HG03175 (cell line): ENCODE measurements around the gene ACR.
"Not testable (repeated sequence)": the region's sequence is repeated elsewhere in the genome, so short reads cannot be mapped to it uniquely, and the experiment has no call there.

Source experiments
- ATAC-seq: cut with Tn5 transposase; IDR thresholded peaks from one replicate; pipeline ENCODE4 v1.9.1; 2021; ENCODE audit warnings: mild to moderate bottlenecking, moderate library complexity; ENCODE audit not compliant: unreplicated experiment

Gene ACR

DNA sequence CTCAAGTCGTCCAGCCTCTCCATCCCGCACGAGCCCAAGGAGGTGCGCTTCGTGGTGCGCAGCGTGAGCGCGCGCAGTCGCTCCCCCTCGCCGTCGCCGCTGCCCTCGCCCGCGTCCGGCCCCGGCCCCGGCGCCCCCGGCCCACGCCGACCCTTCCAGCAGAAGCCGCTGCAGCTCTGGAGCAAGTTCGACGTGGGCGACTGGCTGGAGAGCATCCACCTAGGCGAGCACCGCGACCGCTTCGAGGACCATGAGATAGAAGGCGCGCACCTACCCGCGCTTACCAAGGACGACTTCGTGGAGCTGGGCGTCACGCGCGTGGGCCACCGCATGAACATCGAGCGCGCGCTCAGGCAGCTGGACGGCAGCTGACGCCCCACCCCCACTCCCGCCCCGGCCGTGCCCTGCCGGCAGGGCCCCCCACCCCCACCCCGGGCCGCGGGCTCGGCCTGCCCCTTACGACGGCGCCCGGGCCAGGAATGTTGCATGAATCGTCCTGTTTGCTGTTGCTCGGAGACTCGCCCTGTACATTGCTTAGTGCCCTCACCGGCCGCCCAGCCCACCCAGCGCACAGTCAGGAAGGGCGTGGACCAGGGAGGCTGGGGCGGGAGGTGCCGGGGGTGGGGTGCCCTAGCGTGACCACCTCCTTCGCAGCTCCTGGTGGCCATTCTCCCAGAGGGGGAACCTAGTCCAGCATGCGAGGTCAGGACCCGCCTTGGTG, 6.9 kb upstream of the ACR start:
- no peak for ATAC-seq

DNA sequence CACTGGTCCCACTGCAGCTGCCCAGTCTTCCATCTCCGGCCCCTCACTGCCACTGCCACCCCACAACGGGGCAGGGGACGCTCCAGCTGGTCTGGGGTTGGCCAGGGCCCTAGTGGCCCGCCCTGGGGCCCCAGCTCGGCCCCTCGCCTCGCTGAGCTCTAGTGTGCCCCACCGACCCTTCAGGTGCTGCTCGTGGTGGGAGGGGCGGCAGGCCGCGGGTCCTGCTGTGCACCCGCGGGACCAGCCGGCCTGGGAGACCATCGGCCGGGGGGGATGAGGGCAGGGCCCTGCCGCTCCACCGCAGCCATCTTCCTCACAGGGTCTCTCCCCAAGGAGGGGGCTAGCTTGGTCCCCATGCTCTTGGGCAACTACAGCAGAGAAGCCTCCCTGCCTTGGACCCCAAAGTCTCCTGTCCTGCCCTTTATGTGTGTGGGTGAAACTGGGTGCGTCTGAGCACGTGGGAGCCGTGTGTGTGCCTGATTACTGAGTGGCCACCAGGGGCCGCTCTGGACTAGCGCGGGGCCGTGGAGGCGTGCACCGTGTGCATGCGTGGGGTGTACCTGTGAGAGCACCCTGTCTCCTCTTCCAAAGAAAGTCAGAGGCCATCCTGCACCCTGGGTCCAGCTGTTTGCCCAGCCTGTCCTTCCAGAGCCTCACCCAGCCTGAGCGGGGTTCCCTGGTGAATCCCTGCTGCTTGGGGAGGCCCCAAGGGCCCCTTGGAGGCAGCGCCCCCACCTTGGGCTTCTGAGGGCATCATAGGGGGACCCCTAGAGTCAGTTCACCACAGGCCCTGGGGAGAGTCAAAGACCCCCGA, 6.0 kb upstream of the ACR start:
- ATAC-seq, result no peak

DNA sequence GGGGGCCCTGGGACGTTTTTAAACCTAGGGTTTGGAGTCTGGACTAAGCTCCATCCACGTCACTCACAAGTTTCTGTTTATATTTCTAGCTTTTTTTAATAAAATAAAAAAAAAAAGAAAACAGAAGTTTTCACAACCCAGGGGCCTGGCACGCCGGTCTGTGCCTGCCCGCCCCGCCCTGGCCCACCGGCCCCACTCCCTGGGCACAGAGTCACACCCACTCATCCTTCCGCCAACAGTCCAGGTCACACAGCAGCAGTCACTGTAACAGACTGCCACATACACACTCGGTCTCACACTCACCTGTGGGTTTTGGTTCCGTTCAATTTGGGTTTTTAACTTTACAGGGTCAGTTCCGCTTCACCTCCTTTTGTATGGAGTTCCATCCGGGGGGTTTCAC, 5.3 kb upstream of the ACR start:
- no peak for ATAC-seq

DNA sequence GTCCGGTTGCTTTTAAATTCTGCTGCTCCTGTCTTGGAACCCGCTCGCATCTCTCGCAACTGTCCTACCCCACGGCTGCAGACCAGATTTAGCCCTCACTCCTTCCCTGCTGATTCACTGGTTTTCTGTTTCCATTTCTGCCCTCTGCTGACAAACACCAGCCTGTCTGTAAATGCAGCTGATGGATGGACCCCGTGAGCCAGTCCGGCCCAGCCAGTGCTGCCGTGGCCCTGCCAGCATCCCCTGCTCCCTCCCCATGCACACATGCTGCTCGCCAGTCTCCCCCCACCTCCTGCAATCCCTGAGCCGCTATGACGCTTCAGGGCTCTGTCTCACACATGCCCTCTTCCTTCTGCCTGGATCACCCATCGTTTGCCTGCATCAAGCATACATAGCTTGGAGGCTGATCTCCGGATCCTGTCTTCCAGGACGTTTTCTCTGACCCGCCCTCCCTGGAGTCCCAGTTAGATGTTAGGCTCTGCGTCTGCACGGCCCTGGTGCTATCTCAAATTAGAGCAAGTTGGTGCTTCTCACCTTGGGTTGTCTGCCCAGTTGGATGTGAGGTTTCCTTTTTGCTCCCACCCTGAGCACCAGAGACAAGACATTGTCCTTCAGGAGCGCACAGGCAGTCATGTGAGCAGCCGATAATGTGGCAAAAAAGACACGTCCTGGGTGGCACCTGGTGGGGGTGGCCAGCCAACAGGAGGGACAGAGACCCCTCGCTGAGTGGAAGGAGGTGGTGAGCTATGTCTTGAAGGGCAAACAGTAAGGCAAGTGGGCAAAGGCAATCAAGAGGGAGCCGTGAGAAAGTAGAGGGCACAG, 4.3 kb upstream of the ACR start:
- no peak for ATAC-seq

DNA sequence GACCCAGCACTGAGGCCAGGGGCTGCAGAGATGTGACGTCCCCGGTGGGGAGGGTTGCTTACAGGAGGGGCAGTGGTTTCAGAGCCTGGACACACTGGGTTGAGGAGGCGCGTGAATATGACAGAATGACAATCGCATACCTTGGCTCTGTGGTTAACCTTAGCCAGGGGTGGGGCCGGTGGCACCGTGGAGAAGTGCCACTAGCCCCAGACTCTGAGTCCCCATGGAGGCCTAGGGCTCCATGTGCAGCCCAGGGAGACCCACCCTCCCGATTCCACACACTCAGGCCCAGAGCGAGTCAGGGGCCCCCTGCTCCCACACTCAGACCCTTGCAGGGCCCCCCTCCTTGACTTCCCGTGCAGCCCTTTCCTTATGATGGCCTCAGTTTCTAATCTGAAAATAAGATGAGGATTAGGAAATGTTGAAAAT, 3.6 kb upstream of the ACR start:
- ATAC-seq, result no peak

DNA sequence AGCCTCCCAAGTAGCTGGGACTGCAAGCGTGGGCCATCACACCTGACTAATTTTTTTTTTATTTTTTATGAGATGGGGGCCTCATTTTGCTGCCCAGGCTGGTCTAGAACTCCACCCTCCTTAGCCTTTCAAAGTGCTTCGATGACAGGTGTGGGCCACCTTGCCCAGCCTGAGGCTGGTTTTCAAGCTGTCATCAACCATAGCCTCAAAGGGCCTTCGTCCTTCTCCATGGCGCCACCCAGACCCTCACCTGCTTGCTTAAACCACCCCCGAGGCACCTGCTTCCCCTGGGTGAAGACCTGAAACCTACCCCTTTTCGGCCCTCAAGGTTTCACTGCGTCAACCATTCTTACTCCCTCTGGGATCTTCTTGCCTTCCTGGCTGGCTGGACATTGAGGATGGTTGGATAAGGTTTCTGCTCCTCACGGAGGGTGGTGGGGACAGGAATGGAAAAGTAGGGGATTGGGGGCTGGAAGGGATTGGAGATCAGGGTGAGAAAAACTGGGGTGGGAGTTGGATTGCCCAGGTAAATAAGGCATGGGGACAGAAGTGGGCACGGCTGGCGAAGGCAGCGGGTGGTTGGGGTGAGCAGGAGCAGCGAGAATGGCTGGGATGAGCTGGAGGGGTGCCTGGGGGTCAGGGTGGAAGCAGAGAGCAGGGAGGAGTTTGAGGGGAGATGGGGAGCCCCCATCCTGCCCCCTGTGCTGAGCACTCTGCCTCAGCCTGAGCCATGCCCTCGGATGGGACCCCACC, 2.8 kb upstream of the ACR start:
- no peak for ATAC-seq

DNA sequence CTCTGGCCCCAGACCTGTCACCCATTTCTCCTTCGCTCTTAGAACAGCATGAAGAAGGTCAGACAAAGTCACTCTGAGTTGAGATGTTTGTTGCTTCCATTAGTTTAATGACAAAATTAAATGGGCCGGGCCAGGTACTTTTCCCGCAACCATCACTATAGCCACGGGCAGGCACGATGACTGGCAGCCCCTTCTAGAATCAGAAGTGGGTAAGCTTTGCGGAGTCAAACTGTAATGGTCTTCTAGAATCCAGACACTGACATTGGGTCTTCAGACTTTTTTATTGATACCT, 2.3 kb upstream of the ACR start:
- no peak for ATAC-seq

DNA sequence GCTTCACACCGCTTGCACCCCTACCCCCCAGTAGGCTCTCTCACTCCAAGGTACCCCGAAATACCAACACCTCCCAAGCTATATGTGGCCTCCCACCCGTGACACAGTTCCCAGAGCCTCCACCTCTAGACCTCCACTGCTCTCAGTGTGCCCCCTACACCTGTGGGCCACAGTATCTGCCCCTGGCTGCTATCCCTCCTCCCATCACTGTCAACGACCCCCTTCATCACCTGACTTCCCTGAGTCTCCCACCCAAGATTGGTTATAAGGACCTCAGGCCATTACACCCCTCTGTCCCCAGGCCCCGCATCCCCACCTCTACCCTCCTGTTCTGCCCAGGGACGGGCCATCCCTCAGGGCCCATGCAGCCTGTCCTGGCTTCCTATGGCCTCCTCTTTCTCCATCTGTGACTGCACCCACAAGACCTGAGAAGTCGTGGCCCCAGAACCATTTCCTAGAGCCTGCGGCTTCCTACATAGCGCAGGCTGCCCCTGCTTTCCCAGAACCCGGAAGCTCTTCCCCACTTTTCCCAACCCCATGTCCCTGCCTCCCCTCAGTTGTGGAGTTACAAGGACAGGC, 734 bp downstream of the ACR start:
- no peak for ATAC-seq

DNA sequence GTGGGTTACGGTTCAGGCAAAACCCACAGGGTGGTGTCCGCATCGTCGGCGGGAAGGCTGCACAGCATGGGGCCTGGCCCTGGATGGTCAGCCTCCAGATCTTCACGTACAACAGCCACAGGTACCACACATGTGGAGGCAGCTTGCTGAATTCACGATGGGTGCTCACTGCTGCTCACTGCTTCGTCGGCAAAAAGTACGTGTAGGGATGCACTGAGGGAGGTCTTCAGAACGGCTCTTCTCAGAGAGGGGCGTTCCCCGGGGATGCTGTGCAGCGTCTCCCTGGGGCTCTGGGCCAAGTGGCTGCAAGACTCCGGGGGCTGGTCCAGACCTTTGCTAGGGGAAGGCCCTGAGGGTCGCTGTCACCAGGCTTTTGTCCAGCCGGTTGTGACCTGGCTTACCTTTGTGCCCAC, 1.3 kb downstream of the ACR start:
- ATAC-seq, result no peak

DNA sequence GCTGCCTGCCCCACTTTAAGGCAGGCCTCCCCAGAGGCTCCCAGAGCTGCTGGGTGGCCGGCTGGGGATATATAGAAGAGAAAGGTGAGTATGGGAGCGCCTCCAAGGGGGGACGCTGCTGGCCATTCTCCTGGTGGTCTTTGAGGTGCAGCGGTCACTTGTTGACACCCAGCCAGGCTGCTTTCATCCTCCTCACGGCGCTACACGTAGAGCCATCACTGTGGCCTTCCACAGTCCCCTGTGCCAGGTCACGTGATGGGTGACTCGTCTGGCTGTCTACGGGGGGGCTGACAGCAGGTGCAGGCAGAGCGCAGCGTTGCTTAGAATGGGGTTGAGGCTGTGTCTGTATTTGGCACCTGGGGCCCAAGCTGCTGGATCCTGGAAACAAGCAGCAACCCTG, 1.9 kb downstream of the ACR start:
- ATAC-seq, result no peak

DNA sequence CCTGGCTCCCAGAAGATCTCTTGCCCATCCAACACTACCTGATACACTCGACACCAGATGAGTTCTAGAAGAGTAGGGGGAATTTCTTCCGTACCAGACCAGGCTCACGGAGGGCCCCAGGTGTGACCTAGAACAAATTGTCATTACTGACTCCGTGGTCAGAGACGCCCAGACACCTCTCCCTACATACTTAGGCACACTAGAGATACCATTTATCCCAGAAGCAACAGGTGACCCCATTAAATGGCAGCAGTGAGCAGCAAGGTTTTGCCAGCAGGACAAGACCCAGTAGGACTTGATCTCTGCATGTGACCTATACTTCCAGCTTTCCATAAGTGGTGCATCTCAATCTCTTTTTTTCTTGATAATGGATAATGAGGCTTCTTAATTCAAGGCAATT, 2.7 kb downstream of the ACR start:
- not testable (repeated sequence) for ATAC-seq

DNA sequence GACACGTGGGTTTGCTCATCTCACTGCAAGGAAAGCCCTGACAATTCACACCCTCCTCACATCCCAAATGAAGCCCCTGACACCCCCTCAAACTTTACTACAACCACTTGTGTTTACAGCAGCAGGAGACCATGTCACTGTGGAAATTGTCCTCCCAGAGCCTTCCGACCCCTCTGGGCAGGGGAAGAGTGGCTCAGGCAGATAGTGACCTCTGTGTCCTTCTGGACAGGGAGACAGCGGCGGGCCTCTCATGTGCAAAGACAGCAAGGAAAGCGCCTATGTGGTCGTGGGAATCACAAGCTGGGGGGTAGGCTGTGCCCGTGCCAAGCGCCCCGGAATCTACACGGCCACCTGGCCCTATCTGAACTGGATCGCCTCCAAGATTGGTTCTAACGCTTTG, 6.4 kb downstream of the ACR start:
- not testable (repeated sequence) for ATAC-seq

DNA sequence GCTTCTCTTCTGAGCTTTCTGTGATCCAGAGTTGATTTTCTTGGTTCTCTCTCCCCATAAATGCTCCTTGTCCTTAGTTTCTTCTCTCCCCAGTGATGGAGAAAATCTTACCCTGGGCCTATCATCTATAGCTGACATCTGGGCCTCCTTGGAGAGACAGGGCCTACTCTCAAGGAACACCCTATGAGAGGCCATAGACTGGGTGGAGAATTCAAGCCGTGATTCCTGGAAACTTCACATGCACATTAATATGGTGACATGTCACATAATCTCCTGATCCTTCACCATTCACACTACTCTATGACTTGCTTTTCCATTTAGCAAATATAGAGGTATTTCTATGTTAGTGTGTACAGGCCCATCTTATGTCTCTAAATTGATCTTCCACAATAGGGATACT, 9.5 kb downstream of the ACR start:
- not testable (repeated sequence) for ATAC-seq

DNA sequence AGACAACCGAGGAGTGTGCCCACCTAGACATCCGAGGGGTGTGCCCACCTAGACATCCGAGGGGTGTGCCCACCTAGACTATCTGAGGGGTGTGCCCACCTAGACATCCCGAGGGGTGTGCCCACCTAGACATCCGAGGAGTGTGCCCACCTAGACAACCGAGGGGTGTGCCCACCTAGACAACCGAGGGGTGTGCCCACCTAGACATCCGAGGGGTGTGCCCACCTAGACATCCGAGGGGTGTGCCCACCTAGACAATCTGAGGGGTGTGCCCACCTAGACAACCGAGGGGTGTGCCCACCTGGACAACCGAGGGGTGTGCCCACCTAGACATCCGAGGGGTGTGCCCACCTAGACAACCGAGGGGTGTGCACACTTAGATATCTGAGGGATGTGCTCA, 10.6 kb downstream of the ACR start:
- ATAC-seq, result not testable (repeated sequence)

DNA sequence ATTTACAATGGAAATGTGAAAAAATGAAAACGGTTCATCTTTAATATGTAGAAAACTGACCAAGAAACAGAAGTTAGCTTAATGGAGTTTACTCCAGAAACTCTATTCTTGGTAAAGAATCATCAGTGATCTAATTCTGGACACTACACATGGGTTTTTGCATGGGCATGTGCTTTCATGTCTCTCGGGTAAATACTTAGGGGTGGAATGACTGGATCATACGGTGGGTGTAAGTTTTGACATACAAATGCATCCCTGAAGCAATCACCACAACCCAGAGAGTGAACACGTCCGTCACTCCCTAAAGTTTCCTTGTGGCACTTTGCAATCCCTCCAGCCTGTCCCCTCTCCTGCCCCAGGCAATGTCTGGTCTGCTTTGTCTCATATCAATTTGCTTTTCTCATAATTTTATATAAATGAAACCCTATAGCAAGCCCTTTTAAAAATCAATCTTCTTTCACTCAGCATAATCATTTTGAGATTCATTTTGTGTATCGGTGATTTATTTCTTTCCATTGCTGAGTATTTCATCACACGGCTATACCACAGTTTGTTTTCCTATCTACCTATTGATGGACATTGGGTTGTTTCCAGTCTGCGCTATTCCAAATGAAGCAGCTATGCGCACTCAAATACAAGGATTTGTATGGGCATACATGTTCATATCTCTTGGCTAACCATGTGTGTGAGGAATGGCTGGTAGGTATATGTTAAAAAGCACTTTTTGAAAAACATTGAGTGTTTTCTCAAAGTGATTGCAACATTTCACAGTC, 11.5 kb downstream of the ACR start:
- not testable (repeated sequence) for ATAC-seq

DNA sequence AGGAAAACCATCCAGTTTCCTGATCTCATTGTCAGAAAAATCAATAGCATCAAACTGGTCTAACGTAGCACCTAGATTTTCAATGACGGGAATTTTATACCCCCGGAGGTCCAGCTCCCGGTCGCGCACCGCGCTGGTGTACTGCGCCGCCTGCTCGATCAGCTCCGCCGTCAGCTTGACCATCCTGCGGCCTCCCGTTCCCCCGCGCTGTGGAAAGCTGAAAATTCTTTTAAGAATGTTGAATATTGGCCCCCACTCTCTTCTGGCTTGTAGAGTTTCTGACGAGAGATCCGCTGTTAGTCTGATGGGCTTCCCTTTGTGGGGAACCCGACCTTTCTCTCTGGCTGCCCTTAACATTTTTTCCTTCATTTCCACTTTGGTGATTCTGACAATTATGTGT, 17.2 kb downstream of the ACR start:
- ATAC-seq, result not testable (repeated sequence)

DNA sequence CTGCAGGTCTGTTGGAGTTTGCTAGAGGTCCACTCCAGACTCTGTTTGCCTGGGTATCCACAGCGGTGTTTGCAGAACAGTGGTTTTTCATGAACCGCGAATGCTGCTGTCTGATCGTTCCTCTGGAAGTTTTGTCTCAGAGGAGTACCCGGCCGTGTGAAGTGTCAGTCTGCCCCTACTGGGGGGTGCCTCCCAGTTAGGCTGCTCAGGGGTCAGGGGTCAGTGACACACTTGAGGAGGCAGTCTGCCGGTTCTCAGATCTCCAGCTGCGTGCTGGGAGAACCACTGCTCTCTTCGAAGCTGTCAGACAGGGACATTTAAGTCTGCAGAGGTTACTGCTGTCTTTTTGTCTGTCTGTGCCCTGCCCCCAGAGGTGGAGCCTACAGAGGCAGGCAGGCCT, 18.4 kb downstream of the ACR start:
- not testable (repeated sequence) for ATAC-seq

DNA sequence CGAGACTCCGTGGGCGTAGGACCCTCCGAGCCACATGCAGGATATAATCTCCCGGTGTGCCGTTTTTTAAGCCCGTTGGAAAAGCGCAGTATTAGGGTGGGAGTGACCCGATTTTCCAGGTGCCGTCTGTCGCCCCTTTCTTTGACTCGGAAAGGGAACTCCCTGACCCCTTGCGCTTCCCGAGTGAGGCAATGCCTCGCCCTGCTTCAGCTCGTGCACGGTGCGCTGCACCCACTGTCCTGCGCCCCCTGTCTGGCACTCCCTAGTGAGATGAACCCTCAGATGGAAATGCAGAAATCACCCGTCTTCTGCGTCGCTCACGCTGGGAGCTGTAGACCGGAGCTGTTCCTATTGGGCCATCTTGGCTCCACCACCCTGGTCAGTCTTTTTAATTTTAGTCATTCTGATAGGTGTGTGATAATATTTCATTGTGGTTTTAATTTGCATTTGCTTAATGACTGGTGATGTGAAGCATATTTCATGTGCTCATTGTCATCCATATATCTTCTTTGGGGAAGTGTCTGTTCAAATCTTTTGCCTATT, 19.0 kb downstream of the ACR start:
- not testable (repeated sequence) for ATAC-seq

DNA sequence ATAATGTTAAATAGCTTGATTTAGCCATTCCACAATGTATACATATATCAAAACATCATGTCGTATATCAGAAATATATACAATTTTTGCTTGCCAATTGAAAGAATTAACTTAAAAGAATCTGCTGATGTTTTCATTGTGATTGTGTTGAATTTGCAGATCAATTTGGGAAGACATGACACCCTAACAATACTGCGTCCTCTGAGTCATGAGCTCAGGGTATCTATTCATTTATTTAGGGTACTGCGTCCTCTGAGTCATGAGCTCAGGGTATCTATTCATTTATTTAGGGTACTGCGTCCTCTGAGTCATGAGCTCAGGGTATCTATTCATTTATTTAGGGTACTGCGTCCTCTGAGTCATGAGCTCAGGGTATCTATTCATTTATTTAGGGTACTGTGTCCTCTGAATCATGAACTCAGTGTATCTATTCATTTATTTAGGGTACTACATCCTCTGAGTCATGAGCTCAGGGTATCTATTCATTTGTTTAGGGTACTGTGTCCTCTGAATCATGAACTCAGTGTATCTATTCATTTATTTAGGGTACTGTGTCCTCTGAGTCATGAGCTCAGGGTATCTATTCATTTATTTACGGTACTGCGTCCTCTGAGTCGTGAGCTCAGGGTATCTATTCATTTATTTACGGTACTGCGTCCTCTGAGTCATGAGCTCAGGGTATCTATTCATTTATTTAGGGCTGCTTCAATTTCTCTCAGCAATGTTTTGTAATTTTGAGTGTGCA, 21.8 kb downstream of the ACR start:
- ATAC-seq, result not testable (repeated sequence)
